HG03432 (cell line): ENCODE measurements around the gene COBL.

ENCODE experiments used
- ATAC-seq: cut with Tn5 transposase; IDR thresholded peaks from one replicate; pipeline ENCODE4 v1.9.1; 2021; ENCODE audit warnings: mild to moderate bottlenecking, moderate library complexity; ENCODE audit not compliant: unreplicated experiment

COBL gene

DNA sequence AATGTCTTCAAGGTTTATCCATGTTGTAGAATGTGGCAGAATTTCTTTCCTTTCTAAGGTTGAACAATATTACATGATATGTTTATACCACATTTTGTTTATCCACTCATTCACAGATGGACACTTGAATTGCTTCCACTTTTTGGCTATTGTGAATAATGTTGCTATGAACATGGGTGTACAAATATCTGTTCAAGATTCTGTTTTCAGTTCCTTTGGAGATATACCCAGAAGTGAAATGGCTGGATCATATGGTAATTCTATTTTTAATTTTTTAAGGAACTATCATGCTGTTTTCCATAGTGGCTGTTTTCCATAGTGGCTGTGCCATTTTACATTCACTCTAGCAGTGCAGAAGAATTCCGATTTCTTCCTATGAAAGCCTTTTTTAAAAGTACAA, 339.2 kb downstream of the COBL start:
- ATAC-seq: no peak

DNA sequence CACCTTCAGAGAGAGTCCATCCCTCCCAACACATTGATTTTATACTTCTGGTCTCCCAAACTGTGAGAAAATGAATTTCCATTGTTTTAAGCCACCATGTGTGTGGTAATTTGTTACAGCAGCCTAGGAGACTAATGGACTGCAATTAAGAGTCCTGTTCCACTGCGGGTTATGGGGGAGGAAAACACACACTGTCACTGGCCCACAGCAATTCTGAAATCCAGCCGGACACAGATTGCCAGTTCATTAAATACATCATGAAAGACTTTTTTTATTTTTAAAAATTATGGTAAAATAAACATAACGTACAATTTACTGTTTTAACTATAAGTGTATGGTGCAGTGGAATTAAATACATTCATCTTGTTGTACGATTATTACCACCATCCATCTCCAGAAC, 340.5 kb downstream of the COBL start:
- no peak for ATAC-seq

DNA sequence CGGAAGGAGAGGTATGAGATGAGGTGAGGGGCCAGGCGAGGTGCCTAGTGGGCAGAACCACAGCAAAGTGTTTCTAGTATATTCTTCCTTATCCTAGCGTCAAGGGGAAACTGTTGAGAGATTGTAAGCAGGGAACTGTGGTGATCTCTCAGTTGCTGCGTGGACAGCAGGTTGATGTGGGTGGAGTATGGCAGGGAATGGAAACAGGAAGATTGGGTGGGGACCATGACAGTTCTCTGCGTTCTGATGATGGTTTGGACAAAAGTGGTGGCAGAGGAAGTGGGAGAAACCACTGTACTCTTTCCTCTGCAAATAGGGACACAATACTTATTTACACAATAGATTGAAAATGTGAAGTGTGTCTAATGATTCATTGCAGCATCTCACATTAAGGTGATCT, 342.4 kb downstream of the COBL start:
- no peak for ATAC-seq

DNA sequence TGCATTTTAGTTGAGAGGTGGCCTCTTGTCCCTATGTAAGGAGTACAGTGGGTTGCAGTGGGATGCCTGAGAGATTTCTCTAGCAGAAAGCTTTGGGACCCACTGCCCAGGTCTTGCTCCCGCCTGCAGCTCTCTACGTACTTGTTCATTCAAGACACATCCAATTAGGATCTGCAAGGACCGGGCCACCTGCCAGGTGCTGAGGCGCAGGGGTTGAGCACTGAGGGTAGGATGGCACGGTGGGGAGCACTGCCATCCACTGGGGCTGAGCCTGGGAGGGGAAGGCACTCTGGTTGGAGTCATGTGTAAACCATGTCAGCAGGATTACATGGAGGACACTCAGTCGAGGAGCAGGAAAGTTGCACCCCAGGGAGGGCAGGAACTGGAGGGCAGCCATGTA, 342.8 kb downstream of the COBL start:
- ATAC-seq: no peak

DNA sequence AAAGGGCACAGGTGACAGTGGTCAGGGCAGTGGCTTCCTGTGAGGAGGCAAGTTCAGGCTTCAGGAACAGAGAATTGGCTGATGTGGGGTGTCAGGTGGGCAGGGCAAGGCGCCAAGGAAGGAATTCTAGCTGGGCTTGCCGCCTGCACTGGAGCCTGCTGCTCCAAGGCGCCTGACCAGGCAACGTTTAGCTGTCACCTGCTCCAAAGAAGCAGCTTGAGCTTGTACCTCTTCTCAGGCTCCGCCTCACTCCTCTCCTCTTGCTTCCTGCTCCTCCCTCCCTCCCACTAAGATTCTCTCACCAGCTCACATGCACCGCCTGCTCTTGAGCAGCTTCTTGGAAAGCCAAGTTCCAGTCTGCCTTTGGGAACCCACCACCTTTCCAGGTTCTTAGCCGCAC, 346.5 kb downstream of the COBL start:
- ATAC-seq: no peak
